Stimulated activated CD4-positive, alpha-beta T cell treated with anti-CD3 and anti-CD28 coated beads, Interleukin-4, amount 100 ng/mL, for 1 hour (primary cell): ENCODE data around the gene NKG7.
A peak's percentile ranks its signal among the peaks of the same experiment; 100 is the strongest.

ENCODE experiments used
- DNase-seq: peaks from one replicate; pipeline ENCODE4 v3.0.0-alpha.2; 2020

The NKG7 gene

DNA sequence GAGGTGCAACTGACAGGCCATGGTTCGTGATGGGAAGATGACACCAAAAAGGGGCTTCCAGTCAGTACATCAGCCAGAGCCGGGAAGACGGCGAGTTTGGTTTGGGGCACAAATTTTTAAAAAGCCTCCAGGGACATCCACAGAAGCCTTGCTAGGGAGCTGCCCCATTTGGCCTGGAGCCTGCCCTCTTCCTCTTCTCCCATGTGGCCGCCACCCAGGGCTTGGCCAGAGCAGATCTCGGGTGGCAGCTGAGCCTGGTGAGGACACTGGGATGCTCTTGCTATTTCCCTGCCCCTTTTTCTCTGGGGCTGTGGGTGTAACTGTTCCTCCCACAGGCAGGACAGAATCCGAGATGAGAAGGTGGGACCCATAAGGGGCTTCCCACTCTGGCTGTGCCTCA, 14.5 kb downstream of the NKG7 start:
- no peak for DNase-seq

DNA sequence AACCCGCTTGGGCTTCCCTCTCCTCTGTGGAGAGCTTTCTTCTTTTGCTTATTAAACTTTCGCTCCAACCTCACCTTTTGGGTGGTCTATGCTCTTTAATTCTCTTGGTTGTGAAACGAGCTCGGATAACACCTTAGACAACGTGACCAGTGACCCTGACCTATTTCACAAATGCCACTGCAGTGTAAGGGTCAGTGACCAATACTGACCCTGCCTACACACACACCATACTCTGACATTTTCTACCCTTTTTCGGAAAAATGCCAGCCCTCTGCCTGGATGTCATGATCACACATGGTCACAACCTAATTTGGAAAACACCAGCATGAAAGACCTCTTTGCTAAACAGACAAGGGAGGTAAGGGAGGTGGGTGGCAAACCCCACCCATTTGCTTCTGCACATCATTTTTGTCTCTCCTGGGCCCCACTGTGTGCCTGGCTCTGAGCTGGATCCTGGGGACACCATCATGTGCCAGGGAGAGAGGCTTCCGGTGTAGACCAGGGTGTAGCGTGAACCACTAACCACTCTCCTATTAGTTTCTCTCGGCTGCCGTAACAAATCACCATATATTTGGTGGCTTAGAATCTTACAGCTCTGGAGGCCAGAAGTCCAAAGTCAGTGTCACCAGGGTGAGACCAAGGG, 16.2 kb downstream of the NKG7 start:
- no peak for DNase-seq

DNA sequence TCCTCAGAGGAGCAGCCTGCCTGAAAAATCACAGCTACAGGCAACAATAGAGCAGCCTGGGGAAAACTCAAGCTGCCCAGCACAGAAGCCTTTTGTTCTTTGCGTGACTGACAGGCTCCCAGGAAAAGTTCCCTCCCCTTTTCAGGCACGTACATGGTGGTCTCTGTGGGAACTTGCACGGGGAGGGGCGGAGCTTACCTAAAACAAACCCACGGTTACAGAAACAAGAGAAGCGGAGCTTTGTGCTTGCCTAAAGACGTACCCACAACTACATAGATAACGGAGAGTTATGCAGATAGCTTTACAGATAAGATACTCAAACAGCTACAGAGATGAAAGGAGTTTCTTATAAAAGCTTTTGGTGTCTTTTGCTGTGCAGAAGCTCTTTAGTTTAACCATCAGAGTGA, 17.7 kb downstream of the NKG7 start:
- no peak for DNase-seq

DNA sequence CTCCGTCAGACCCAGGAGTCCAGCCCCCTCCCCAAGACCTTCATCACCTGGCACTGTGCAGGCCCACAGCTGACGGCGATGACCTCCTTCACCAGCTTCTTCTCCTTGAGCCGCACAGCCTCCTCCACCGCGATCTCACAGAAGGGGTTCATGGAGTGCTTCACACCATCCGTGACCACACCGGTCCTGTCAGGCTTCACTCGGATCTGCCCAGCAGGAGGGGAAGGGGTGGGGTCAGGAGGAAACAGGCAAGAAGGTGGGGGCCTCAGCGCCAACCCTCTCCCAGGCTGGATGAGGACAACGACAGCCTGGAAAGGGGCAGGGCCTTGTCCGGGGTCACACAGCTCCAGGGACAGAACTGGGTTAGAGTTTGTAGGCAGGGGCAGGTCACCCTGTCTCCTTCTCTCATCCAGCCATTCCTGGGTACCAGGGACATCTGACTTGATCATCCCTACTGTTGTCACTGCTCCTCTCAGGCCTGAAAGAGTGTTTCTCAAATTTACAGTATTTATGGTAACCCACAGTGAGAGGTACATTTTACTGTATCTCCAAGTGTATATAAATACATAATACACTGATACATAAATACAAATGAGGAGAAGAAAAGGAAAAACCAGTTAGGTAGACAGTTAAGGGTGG, 18.2 kb downstream of the NKG7 start:
- no peak for DNase-seq

DNA sequence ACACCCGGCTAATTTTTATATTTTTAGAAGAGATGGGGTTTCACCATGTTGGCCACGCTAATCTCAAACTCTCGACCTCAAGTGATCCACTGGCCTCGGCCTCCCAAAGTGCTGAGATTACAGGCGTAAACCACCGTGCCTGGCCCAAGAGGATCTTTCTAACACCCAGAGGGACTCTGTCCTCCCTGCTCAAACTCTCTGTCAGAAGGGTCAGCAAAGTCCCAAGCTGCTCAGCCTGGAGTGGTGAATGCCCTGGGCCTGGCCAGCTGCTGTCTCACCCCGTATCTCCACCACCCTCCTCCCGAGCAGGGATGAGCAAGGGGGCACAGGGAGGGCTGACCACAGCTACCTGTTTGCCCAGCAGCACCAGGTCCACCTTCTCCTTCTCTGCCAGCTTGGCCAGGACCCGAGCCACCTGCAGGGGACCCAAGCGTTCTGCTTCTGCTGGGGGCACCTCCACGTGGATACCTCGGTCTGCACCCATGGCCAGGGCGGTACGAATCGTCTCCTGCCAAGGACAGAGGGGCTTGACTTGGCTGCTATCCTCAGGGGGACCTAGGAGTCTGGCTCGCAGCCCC, 19.6 kb downstream of the NKG7 start:
- no peak for DNase-seq

DNA sequence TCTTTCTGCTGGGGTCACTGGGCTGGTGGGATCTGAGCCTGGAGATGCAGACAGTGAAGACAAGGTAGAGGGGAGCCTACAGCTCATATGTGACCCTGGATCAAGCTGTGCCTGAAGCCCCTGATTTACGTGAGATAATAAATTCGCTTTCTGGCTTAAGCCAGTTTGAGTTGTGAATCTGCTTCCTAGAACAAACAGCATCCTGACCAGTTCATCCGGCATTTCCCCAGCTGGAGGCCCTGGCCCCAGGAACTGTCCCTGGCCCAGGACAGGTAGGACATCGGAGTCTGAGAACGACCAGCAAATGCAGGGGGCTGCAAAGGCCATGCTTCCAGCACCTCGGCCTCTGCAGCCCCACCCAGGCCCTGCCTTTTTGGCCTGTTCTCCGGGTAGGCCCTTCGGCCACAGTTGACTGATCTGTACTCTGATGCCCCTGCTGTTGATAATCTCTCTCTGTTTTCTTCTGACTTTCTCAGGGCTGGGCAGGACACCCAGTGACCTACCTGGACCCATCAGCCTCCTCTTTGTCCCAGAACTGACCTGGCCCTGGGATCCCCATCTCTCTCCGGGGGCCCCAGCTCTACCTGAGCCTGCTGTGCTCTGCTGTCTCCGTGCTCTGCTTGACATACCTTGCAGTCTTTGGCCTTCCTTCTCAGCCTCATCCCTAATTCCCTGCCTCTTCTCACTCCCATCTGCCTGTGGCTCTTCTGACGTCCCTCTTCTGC, 21.0 kb downstream of the NKG7 start:
- DNase-seq = no peak

DNA sequence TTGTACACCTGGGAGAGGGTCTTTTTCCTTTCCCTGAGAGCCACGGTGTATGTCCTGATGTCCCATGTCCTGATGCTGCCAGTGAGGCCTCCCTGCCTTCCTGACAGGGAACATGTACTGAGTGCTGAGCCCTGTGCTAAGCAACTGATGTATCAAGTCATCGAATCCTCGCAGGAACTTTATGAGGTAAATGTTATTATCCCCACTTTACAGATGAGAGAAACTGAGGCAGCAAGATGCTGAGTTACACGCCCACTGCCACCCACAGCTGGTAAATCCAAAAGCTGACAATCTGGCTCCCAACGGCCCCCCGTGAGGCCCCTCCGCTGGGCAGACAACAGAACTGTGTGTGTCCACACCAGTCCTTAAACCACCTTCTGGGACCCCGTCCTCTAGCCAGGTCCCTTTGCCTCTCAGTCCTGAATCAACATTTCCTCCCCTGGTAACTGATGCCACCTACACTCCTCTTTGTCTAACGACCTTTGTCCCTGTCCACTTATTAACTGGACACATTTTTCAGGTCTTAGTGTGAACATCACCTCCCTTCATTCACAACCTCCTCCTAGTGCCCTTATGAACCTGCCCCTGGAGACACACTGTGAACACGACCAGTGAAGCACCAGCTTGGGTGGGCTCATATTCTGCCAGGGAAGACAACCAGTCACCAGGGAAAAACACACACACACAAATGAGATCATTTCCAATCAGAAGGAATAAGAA, 25.1 kb downstream of the NKG7 start:
- DNase-seq = no peak

GRCh38 chr19:51346742-51347141, 25.7 kb downstream of the NKG7 start:
- DNase-seq = no peak

DNA sequence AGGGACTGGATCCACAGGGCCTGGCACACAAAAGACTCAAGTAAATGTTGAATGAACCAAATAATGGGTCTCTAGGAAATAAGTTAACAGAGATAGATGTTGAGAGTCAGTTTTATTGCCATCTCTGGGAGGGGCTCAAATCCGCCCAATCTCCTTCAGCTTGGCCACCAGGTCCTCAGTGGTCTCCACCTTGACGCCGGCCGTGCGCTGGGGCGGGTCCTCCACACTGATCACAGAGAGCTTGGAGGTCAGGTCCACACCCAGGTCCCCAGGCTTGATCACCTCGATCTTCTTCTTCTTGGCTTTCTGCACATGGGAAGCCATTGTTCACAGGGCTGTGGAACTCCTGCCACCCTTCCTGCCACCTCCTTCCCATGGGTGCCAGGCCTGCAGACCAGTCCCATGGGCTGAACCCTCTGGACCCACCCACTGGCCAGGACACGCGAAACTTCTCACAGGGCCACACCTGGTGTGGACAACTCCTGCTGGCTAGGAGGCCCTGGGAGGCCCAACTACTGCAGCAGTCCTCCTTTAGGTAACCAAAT, 27.3 kb downstream of the NKG7 start:
- no peak for DNase-seq

- DNase-seq = no peak
These were observed 29.6 kb downstream of the NKG7 start for GRCh38 chr19:51342631-51343569.

GRCh38 chr19:51341976-51342580, 30.4 kb downstream of the NKG7 start, which contains the start of gene VSIG10L:
VSIG10L (minus strand) TSS chr19:51342139; CDS start chr19:51342124, 15 bp downstream.
- DNase-seq = no peak

DNA sequence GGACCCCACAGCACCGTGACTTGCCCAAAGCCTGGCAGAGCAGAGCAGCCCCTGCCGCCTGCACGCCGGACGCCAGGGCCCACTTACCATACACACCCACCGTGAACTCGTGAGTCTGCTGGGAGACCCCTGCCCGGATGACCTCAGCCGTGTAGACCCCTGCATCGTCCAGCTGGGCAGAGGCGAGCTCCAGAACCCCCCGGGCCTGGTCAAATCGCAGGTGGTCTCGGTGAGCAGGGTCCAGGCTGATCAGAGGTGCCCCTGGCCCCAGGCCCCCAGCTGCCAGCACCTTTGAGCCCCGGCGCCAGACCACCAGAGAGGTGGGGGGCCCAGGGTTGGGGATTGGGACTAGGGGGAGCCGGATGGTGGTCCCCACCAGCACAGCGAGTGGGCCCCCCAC, 31.4 kb downstream of the NKG7 start:
- no peak for DNase-seq

DNA sequence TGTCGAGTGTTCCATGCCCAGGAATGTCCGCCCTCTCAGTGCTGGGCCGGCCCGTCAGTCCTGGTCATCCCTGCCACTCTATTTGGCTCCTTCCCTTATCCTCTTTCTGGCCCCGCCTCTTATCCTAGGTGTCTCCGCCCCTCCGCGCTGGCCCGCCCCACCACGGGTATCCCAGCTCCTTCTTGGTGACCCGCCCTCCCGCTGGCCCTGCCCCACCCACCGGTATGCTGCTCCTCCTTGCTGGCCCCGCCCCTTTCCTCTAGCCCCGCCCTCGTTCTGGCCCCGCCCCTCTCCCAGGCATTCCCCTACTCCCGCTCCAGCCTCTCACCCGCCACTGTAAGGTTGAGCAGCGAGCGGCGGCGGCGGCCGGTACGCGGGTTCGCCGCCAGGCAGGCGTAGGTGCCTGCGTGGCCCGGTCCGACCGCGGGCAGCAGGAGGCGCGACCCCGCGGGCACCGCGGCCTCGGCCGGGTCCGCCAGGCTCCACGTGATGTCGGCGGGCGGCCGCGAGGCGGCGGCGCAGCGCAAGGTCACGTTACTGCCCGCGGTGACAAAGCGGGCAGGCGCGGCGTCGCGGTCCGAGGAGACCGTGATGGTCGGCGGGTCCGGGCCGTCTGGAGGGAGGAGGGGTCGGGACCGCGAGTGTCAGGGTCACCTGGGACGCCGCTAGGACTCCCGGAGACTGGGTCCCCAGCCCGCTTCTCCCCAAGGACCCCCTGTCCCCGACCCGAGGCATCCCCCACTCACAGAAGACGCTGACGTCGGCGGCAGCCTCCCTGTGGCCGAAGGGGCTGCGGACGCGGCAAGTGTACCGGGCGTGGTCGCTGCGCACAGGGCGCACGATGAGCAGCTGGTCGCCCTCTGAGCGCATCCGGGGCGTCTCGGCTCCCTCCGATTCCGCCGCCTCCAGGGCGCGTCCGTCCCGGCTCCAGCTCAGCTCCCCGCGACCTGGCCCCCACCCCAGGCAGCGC, 32.5 kb downstream of the NKG7 start:
- DNase-seq = peak; percentile 92

- DNase-seq = no peak
These were observed 33.2 kb downstream of the NKG7 start for GRCh38 chr19:51339313-51339686.

DNA sequence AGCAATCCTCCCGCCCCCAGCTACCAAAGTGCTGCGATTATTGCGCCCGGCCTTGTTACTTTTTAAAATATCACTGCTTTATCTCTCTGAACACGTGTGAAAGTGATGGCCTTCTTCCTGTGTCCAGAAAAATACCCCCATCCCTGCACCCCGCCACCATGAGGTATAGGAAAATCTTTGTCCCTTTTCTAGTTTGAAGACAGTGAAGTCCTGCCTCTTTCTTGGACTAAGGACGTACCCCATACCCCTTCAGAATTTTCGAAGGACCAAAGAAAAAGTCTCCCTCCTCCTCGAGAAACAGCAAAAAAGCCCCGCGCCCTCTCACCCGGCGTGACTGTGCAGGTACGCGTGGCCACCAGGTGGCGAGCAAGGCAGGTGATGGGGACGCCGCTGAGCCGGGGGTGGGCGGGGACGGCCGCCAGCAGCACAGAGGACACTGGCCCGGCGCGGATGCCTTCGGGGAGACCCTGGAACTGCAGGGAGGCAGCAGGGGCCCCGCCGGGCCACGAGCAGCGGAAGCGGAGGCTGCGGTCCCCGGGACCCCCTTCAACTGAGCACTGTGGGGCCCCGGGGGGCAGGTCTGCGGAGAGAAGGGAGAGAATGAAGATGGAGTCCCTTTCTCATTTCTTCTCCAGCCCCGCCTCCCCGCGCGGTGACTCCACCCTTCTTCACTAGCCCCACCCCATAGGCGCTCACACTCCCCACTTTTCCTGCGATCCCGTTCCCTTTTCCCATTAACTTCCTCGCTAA, 33.7 kb downstream of the NKG7 start:
- DNase-seq = peak; percentile 90

- no peak for DNase-seq
These were observed 34.4 kb downstream of the NKG7 start for GRCh38 chr19:51337861-51338562.

DNA sequence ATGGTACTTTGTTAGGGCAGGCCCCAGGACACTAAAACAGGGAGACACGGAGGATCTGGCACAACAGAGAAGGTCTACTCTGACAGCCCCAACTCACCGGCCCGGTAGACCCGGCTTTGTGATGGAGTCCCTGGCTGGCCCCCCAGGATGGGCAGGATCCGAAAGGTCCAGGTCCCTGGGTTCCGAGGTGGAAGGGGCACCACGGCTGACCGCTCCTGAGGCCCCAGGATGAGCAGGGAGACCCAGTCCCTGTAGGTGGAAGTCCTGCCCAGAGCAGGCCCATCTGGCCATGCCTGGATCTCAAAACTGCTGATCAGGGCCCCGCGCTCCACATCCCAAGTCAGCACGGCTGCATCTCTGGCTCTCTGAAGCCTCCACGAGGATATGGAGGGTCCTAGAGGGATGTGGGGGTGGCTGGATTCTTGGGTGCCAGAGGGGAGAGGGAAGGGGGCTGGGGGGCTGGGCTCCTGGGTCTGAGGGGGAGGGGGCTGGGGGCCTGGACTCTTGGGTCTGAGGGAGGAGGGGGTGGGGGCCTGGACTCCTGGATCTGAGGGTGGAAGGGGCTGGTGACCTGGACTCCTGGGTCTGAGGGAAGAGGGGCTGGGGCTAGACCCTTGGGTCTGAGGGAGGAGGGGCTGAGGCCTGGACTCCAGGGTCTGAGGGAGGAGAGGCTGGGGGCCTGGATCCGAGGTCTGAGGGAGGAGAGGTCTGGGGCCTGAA, 35.2 kb downstream of the NKG7 start:
- DNase-seq = no peak
